Lower leg skin (tissue), 3 donors: Measurements from ENCODE around the gene ERC1.

Experiments used
- POLR2A ChIP-seq, 2 donors: fragments of 450-650 bp; IDR thresholded peaks; one replicate each; pipeline ENCODE4 v1.6.1; 2016 to 2017; ENCODE audit warnings: antibody characterized with exemption in 2 of 2, mild to moderate bottlenecking in 1 of 2, moderate library complexity in 1 of 2
- TF ChIP-seq, protein P1 (sequence below), 3 donors: fragments of 450-650 bp; IDR thresholded peaks; one replicate each; pipeline ENCODE4 v1.5.1; 2016; ENCODE audit warnings: antibody characterized with exemption in 3 of 3, mild to moderate bottlenecking in 3 of 3, moderate library complexity in 2 of 3

DNA sequence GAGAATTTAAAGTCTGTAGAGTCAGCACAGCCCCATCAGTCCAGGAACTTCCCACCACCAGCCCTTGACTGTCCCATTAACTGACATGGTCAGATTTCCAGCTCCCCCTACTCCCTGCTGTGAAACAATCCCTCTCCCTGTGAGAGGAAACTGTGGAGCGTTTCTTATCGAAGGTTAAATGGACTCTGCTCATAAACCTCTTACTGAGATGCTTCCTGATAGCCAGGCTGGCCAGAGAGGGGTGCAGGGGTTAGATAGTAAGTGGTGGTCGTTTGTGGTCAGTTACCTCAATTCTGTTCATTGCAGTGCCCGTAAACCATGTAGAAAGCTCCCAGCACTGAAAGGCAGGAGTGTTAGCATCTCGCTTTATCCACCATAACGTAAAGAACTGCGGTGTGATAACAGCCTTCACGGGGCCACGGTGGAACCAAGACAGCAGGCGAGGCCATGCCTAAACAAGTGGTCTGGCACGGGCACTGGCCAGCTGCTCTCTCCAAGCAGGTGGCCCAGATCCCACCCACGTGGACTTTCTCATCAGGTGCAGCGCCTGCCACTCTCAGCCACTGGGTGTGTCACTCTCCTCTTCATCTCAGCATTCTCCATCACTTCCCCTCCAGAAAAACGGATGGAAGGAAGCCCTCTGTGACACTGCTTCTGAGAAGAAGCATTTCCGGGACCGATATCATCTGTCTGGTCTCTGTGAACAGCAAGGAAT is 501.1 kb downstream of the ERC1 start:
- TF ChIP-seq, protein P1, sequence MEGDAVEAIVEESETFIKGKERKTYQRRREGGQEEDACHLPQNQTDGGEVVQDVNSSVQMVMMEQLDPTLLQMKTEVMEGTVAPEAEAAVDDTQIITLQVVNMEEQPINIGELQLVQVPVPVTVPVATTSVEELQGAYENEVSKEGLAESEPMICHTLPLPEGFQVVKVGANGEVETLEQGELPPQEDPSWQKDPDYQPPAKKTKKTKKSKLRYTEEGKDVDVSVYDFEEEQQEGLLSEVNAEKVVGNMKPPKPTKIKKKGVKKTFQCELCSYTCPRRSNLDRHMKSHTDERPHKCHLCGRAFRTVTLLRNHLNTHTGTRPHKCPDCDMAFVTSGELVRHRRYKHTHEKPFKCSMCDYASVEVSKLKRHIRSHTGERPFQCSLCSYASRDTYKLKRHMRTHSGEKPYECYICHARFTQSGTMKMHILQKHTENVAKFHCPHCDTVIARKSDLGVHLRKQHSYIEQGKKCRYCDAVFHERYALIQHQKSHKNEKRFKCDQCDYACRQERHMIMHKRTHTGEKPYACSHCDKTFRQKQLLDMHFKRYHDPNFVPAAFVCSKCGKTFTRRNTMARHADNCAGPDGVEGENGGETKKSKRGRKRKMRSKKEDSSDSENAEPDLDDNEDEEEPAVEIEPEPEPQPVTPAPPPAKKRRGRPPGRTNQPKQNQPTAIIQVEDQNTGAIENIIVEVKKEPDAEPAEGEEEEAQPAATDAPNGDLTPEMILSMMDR (IDR thresholded peaks at IDR 0.05) = no peak
- no peak for TF ChIP-seq POLR2A (IDR thresholded peaks at IDR 0.05)
